ENCODE results near the gene PRPF40A.

DNA sequence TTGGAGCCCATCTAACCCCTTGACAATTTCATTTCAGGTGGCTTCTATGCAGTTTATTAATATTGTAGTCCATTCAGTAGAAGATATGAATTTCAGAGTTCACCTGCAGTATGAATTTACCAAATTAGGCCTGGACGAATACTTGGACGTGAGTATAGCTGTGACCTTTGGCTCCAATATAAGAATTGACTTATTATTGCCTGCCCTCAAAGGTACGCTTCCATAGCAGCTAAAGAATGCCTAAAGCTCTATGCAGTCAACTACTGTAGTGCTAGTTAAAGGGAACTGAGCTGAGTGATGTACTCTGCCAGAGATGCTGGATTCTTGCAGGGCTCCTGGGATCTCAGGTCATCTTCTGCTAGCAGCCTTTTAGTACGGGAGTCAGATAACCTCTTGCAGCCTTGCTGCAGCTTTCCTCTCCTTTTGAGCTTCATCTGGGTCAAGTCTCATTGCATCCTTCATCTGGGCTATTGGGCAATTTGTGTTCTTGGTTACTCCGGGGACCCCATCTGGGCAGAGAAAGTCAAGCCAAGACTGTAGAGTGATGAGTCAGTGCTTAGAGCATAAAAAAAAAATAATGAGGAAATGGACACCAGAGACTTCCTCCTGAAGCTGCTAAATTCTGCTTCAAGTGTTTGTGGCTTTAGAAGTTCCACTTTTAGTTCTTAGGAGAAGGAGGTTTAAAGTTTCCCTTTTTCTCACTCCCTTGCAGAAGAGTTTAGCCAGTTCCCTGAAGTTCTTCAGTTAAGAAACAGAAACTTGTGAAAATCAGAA lies 105.6 kb downstream of the PRPF40A start:
- TF ChIP-seq, protein P1, sequence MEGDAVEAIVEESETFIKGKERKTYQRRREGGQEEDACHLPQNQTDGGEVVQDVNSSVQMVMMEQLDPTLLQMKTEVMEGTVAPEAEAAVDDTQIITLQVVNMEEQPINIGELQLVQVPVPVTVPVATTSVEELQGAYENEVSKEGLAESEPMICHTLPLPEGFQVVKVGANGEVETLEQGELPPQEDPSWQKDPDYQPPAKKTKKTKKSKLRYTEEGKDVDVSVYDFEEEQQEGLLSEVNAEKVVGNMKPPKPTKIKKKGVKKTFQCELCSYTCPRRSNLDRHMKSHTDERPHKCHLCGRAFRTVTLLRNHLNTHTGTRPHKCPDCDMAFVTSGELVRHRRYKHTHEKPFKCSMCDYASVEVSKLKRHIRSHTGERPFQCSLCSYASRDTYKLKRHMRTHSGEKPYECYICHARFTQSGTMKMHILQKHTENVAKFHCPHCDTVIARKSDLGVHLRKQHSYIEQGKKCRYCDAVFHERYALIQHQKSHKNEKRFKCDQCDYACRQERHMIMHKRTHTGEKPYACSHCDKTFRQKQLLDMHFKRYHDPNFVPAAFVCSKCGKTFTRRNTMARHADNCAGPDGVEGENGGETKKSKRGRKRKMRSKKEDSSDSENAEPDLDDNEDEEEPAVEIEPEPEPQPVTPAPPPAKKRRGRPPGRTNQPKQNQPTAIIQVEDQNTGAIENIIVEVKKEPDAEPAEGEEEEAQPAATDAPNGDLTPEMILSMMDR (IDR thresholded peaks at IDR 0.05), result no peak
- TF ChIP-seq POLR2A (IDR thresholded peaks at IDR 0.05), result no peak

Measured in heart left ventricle (tissue), 13 donors.